ENCODE measurements around the gene CCBE1.

Gene CCBE1

DNA sequence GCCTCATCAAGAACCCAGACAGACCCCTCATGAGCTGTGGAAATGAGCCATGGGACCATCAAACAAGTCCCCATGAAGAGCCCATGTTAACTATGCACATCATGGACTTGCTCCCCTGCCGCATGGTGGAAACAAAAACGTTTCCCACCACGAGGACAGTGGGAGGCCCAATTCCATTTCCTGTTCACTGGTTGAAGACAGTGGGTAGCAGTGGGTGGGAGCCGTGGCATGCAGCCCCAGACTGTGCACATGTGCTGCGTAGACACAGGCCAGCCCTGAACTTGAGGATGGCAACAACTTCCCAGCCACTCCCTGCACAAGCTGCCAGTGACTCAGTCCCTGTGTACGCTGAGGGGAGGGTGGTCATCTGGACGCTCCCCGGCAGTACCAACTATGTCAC is 229.7 kb downstream of the CCBE1 start:
- TF ChIP-seq POLR2AphosphoS5 (IDR thresholded peaks at IDR 0.05; ENCODE audit: low read depth, low read length) = no peak
- TF ChIP-seq SIN3A (IDR thresholded peaks at IDR 0.05; ENCODE audit: borderline replicate concordance, insufficient read depth, low read length) = no peak
- TF ChIP-seq, protein P1, sequence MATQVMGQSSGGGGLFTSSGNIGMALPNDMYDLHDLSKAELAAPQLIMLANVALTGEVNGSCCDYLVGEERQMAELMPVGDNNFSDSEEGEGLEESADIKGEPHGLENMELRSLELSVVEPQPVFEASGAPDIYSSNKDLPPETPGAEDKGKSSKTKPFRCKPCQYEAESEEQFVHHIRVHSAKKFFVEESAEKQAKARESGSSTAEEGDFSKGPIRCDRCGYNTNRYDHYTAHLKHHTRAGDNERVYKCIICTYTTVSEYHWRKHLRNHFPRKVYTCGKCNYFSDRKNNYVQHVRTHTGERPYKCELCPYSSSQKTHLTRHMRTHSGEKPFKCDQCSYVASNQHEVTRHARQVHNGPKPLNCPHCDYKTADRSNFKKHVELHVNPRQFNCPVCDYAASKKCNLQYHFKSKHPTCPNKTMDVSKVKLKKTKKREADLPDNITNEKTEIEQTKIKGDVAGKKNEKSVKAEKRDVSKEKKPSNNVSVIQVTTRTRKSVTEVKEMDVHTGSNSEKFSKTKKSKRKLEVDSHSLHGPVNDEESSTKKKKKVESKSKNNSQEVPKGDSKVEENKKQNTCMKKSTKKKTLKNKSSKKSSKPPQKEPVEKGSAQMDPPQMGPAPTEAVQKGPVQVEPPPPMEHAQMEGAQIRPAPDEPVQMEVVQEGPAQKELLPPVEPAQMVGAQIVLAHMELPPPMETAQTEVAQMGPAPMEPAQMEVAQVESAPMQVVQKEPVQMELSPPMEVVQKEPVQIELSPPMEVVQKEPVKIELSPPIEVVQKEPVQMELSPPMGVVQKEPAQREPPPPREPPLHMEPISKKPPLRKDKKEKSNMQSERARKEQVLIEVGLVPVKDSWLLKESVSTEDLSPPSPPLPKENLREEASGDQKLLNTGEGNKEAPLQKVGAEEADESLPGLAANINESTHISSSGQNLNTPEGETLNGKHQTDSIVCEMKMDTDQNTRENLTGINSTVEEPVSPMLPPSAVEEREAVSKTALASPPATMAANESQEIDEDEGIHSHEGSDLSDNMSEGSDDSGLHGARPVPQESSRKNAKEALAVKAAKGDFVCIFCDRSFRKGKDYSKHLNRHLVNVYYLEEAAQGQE (IDR thresholded peaks at IDR 0.05; ENCODE audit: insufficient read depth in 1 of 2, low read depth in 2 of 2, low read length in 2 of 2) = no peak
- TF ChIP-seq FOXP2 (optimal IDR thresholded peaks at IDR 0.05; ENCODE audit: borderline replicate concordance, extremely low read depth, extremely low read length, insufficient read depth) = no peak
- TF ChIP-seq TAF1 (IDR thresholded peaks at IDR 0.05; ENCODE audit: borderline replicate concordance, insufficient read depth, low read length) = no peak

DNA sequence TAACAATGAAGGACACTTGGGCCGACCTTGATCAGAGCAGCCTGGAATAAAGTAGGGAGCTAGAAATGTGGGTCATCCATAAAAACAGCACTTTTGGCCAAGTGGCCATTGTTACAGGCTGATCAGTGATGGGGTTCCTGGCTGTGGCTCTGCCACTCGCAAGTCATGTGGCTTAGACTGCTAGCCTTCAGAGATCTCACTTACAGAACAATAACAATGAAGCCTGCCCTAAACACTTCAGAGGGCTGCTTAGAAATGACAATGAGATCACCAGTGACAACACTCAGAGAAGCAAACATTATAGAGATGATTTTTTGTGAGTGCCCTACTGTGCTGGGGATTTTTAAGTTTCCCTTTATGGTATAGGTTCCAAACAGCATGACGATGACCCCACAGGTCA is 230.2 kb downstream of the CCBE1 start:
- TF ChIP-seq, protein P1 (IDR thresholded peaks at IDR 0.05; ENCODE audit: insufficient read depth in 1 of 2, low read depth in 2 of 2, low read length in 2 of 2) = no peak
- TF ChIP-seq TAF1 (IDR thresholded peaks at IDR 0.05; ENCODE audit: borderline replicate concordance, insufficient read depth, low read length) = no peak
- TF ChIP-seq SIN3A (IDR thresholded peaks at IDR 0.05; ENCODE audit: borderline replicate concordance, insufficient read depth, low read length) = no peak
- no peak for TF ChIP-seq FOXP2 (optimal IDR thresholded peaks at IDR 0.05; ENCODE audit: borderline replicate concordance, extremely low read depth, extremely low read length, insufficient read depth)
- TF ChIP-seq POLR2AphosphoS5 (IDR thresholded peaks at IDR 0.05; ENCODE audit: low read depth, low read length) = no peak

DNA sequence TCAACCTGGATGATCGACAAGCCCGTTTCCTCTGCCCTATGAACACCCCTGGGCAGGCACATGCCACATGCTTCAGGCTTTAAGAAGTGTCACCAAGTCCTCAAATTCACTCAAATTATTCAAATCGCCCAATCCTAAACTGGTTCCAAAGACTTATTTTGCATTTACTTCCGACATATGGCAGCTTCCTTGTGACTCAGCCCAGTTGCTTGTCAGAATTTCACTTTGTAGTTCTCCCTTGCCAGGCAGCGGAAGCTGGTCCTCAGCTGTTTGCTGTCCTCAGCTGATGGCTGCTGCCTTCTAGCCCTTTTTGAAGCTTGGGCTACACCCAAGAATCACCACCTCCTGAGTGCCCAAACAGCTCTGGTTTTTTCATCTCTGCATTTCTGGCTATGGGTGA is 232.7 kb downstream of the CCBE1 start:
- TF ChIP-seq SIN3A (IDR thresholded peaks at IDR 0.05; ENCODE audit: borderline replicate concordance, insufficient read depth, low read length) (no peak), FOXP2 (optimal IDR thresholded peaks at IDR 0.05; ENCODE audit: borderline replicate concordance, extremely low read depth, extremely low read length, insufficient read depth) (no peak), TAF1 (IDR thresholded peaks at IDR 0.05; ENCODE audit: borderline replicate concordance, insufficient read depth, low read length) (no peak), POLR2AphosphoS5 (IDR thresholded peaks at IDR 0.05; ENCODE audit: low read depth, low read length) (no peak)
- TF ChIP-seq, protein P1 (IDR thresholded peaks at IDR 0.05; ENCODE audit: insufficient read depth in 1 of 2, low read depth in 2 of 2, low read length in 2 of 2) = no peak

DNA sequence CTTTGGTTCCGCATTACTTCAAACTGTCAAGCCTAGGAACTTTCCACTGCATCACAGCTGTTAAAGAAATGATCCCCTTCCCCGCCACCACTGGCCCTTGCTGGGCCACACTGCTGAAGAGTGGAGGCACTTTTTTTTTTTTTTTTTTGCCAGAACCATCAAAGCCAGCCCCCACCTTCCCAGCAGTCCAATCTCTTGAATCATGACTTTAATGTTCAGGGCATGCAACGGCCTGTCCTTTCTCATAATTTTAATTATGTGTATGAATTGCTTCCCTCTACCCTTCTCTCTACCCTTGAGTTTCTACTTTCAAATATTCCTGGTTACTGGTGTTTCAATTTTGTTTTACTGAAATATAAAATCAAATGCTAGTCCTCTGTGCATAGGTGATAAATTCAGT is 236.1 kb downstream of the CCBE1 start:
- TF ChIP-seq POLR2AphosphoS5 (IDR thresholded peaks at IDR 0.05; ENCODE audit: low read depth, low read length) (no peak), SIN3A (IDR thresholded peaks at IDR 0.05; ENCODE audit: borderline replicate concordance, insufficient read depth, low read length) (no peak), TAF1 (IDR thresholded peaks at IDR 0.05; ENCODE audit: borderline replicate concordance, insufficient read depth, low read length) (no peak), FOXP2 (optimal IDR thresholded peaks at IDR 0.05; ENCODE audit: borderline replicate concordance, extremely low read depth, extremely low read length, insufficient read depth) (no peak)
- TF ChIP-seq, protein P1 (IDR thresholded peaks at IDR 0.05; ENCODE audit: insufficient read depth in 1 of 2, low read depth in 2 of 2, low read length in 2 of 2) = no peak

- TF ChIP-seq FOXP2 (optimal IDR thresholded peaks at IDR 0.05; ENCODE audit: borderline replicate concordance, extremely low read depth, extremely low read length, insufficient read depth) (no peak), POLR2AphosphoS5 (IDR thresholded peaks at IDR 0.05; ENCODE audit: low read depth, low read length) (no peak), SIN3A (IDR thresholded peaks at IDR 0.05; ENCODE audit: borderline replicate concordance, insufficient read depth, low read length) (no peak), TAF1 (IDR thresholded peaks at IDR 0.05; ENCODE audit: borderline replicate concordance, insufficient read depth, low read length) (no peak)
Measured at GRCh38 chr18:59460072-59460420, 237.2 kb downstream of the CCBE1 start.

Data from PFSK-1 (cell line).